Dermis blood vessel endothelial cell (primary cell): ENCODE measurements around the gene R3HDM4. TPM values are rescaled to one million over a fixed set of nuclear protein-coding genes. Genes with fewer than 3 reads are reported as not detected.
"Not testable (repeated sequence)": the region's sequence is repeated elsewhere in the genome, so short reads cannot be mapped to it uniquely, and the experiment has no call there.

Source experiments
- DNase-seq: peaks from one replicate; pipeline ENCODE4 v3.0.0; 2010
- total RNA-seq: library from RNA; depleted of rRNA; stranded (reverse); fragments of >200 nt; gene quantifications from 2 replicates; pipeline ENCODE4 v1.2.3, GENCODE V29; 2014

The R3HDM4 gene
- total RNA-seq, 1 donor from 2014 or later = 36.9 TPM

- no peak for DNase-seq
These were observed 22.2 kb downstream of the R3HDM4 start for GRCh38 chr19:890831-891230.

- no peak for DNase-seq
These were observed 23.2 kb downstream of the R3HDM4 start for GRCh38 chr19:889662-890295.

- no peak for DNase-seq
These were observed 24.2 kb downstream of the R3HDM4 start for GRCh38 chr19:888581-889385.

GRCh38 chr19:887599-887998, 25.4 kb downstream of the R3HDM4 start:
- no peak for DNase-seq

GRCh38 chr19:887072-887471, 25.9 kb downstream of the R3HDM4 start:
- DNase-seq = peak; percentile 42

GRCh38 chr19:885536-886224, 27.3 kb downstream of the R3HDM4 start:
- DNase-seq = no peak

GRCh38 chr19:884420-885211, 28.4 kb downstream of the R3HDM4 start:
- DNase-seq = no peak

GRCh38 chr19:883661-884211, 29.3 kb downstream of the R3HDM4 start:
- no peak for DNase-seq

- no peak for DNase-seq
These were observed 30.0 kb downstream of the R3HDM4 start for GRCh38 chr19:882871-883497.

GRCh38 chr19:881385-882071, 31.5 kb downstream of the R3HDM4 start:
- DNase-seq = no peak

- DNase-seq = no peak
These were observed 33.1 kb downstream of the R3HDM4 start for GRCh38 chr19:879711-880438.

- not testable (repeated sequence) for DNase-seq
These were observed 34.1 kb downstream of the R3HDM4 start for GRCh38 chr19:878751-879561.

- DNase-seq = not testable (repeated sequence)
These were observed 34.9 kb downstream of the R3HDM4 start for GRCh38 chr19:877992-878660.

GRCh38 chr19:876780-877314, 36.2 kb downstream of the R3HDM4 start:
- no peak for DNase-seq

GRCh38 chr19:876089-876488, 36.9 kb downstream of the R3HDM4 start:
- DNase-seq = no peak

- no peak for DNase-seq
These were observed 37.6 kb downstream of the R3HDM4 start for GRCh38 chr19:875265-875879.

- no peak for DNase-seq
These were observed 39.4 kb downstream of the R3HDM4 start for GRCh38 chr19:873561-874041.

- DNase-seq = peak; percentile 60
These were observed 39.9 kb downstream of the R3HDM4 start for GRCh38 chr19:873084-873483.
